Transverse colon (tissue), 4 donors: ENCODE results near the gene TMEM17. TPM values are rescaled to one million over a fixed set of nuclear protein-coding genes. Genes with fewer than 3 reads are reported as not detected.

ENCODE experiments used
- DNase-seq: peaks from one replicate; pipeline ENCODE4 v3.0.0-alpha.2; 2019
- H3K27ac ChIP-seq, 4 donors: fragments of 200-600 bp; sonication (generic); 2 replicates each; pipeline ENCODE4 v1.5.1; 2016 to 2018; ENCODE audit warnings: inconsistent platforms in 4 of 4
- H3K27me3 ChIP-seq: fragments of 200-600 bp; sonication (generic); 2 replicates; pipeline ENCODE4 v1.5.1; 2017; ENCODE audit warnings: inconsistent platforms
- H3K36me3 ChIP-seq, 4 donors: fragments of 200-600 bp; sonication (generic); 2 replicates each; pipeline ENCODE4 v1.5.1; 2017 to 2019; ENCODE audit warnings: inconsistent platforms in 4 of 4
- H3K4me1 ChIP-seq, 4 donors: fragments of 200-600 bp; sonication (generic); 2 replicates each; pipeline ENCODE4 v1.5.1; 2017 to 2020; ENCODE audit warnings: inconsistent platforms in 4 of 4
- H3K4me3 ChIP-seq, 4 donors: fragments of 200-600 bp; sonication (generic); 1 replicate in 1 of 4; 2 replicates in 3 of 4; pipeline versions ENCODE4 v1.5.1 to v1.6.1; 2017 to 2019; ENCODE audit warnings: inconsistent platforms in 4 of 4
- H3K9me3 ChIP-seq, 2 donors: fragments of 200-600 bp; sonication (generic); 2 replicates each; pipeline ENCODE4 v1.5.1; 2017 to 2019; ENCODE audit warnings: inconsistent platforms in 2 of 2
- EP300 ChIP-seq: sonication (generic); formaldehyde crosslinking; IDR thresholded peaks from one replicate; pipeline ENCODE4 v1.6.1; 2017; ENCODE audit warnings: antibody characterized with exemption, low read depth
- POLR2A ChIP-seq: fragments of 450-650 bp; IDR thresholded peaks from one replicate; pipeline ENCODE4 v1.6.1; 2016; ENCODE audit warnings: antibody characterized with exemption, mild to moderate bottlenecking, moderate library complexity
- POLR2AphosphoS5 ChIP-seq, 3 donors: sonication (generic); formaldehyde crosslinking; IDR thresholded peaks; one replicate each; pipeline ENCODE4 v1.6.1; 2016; ENCODE audit warnings: antibody characterized with exemption in 3 of 3
- WGBS, 2 donors: methylation state at CpG; one replicate each; pipeline ENCODE4 v1.1.5; 2018; ENCODE audit warnings: low coverage in 1 of 2; 5-methylcytosine and 5-hydroxymethylcytosine counted together
- in situ Hi-C, 4 donors: fragments of 200-750 bp; cut with MboI; loops; one replicate each; pipeline versions ENCODE4 v1.15.0 to v1.15.1; 2017; ENCODE audit warnings: low sequenced_read_pairs in 3 of 4, low pct_ligation_motif_present in 1 of 4, low pct_unique_long_range_greater_than_20kb in 1 of 4
- intact Hi-C: fragments of 100-400 bp; cut with DNase I; formaldehyde crosslinking; loops from one replicate; pipeline ENCODE4 v1.15.1; 2023; ENCODE audit warnings: low total_unique reads
- total RNA-seq, 4 donors: library from RNA; depleted of rRNA; stranded (reverse); fragments of >200 nt; gene quantifications; one replicate each; pipeline ENCODE4 v1.1.0, GENCODE V29; 2016
- TF ChIP-seq, protein P1 (sequence below), 5 experiments: fragments of 200-600 bp in 3 of 5; fragments of 450-650 bp in 2 of 5; sonication (generic) in 3 of 5; IDR thresholded peaks; 1 replicate in 2 of 5; 2 replicates in 3 of 5; pipeline ENCODE4 v1.5.1; 2016 to 2017; ENCODE audit warnings: antibody characterized with exemption in 5 of 5, inconsistent platforms in 3 of 5, mild to moderate bottlenecking in 2 of 5, moderate library complexity in 1 of 5

Gene TMEM17
- total RNA-seq, 4 donors from 2014 or later = 0.96 to 1.4 TPM; not detected in 2

- H3K4me3 ChIP-seq = peak overlapping the region; percentile 37 to 76 (median 63)
- 23 to 39% methylated on average over 8 to 18 of the region's 18 CpGs for WGBS, 2 donors
Observed at GRCh38 chr2:62505109-62505749, 766 bp downstream of the TMEM17 start.

DNA sequence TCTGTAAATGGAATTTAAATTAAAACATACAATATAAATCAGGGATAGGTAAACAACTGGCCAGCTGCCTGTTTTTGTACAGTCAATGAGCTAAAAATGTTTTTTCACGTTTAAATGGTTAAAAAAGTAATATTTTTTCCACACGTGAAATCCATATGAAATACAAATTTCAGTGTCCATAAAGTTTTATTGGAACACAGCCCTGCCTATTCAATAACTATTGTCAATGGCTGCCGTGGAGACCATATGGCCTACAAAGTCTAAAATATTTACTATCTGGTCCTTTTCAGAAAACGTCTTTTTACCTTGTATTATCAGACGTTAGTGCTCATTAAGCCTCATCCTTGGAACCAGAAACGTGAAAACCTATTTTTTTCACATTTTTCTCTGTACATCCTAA is 1.3 kb downstream of the TMEM17 start:
- in situ Hi-C loops = no loop called here
- Histone ChIP-seq H3K27ac (peak overlapping the region in 3 of 4 donors; percentile 86 to 93 (median 87)), H3K27me3 (no peaks in the 10 kb centered on the region), H3K9me3 (no peaks in the 10 kb centered on the region), H3K4me3 (no peak overlapping the region), H3K4me1 (peaks cover 0 to 13% (median 9%) of the 10 kb centered on the region in 4 donors), H3K36me3 (no peaks in the 10 kb centered on the region)
- TF ChIP-seq, protein P1, sequence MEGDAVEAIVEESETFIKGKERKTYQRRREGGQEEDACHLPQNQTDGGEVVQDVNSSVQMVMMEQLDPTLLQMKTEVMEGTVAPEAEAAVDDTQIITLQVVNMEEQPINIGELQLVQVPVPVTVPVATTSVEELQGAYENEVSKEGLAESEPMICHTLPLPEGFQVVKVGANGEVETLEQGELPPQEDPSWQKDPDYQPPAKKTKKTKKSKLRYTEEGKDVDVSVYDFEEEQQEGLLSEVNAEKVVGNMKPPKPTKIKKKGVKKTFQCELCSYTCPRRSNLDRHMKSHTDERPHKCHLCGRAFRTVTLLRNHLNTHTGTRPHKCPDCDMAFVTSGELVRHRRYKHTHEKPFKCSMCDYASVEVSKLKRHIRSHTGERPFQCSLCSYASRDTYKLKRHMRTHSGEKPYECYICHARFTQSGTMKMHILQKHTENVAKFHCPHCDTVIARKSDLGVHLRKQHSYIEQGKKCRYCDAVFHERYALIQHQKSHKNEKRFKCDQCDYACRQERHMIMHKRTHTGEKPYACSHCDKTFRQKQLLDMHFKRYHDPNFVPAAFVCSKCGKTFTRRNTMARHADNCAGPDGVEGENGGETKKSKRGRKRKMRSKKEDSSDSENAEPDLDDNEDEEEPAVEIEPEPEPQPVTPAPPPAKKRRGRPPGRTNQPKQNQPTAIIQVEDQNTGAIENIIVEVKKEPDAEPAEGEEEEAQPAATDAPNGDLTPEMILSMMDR (IDR thresholded peaks at IDR 0.05) = no peak
- TF ChIP-seq POLR2A (no peak), POLR2AphosphoS5 (IDR thresholded peaks at IDR 0.05) (no peak), EP300 (no peak)
- intact Hi-C loops = no loop called here
- no peak for DNase-seq
- 81 to 86% methylated on average over 6 of the region's 6 CpGs for WGBS, 2 donors

More at GRCh38 chr2:62505109-62505749, 766 bp downstream of the TMEM17 start:
- in situ Hi-C loops = no loop called here
- TF ChIP-seq POLR2A = no peak
- TF ChIP-seq POLR2AphosphoS5 (IDR thresholded peaks at IDR 0.05) = no peak
- TF ChIP-seq EP300 = no peak
- TF ChIP-seq, protein P1 (IDR thresholded peaks at IDR 0.05) = no peak
- no peak for DNase-seq
- H3K36me3 ChIP-seq = no peaks in the 10 kb centered on the region
- intact Hi-C loops = no loop called here
- H3K27me3 ChIP-seq = no peaks in the 10 kb centered on the region
- peak overlapping the region; percentile 86 to 93 (median 88) for H3K27ac ChIP-seq
- H3K4me1 ChIP-seq = peaks cover 0 to 13% (median 9%) of the 10 kb centered on the region in 4 donors
- no peaks in the 10 kb centered on the region for H3K9me3 ChIP-seq

DNA sequence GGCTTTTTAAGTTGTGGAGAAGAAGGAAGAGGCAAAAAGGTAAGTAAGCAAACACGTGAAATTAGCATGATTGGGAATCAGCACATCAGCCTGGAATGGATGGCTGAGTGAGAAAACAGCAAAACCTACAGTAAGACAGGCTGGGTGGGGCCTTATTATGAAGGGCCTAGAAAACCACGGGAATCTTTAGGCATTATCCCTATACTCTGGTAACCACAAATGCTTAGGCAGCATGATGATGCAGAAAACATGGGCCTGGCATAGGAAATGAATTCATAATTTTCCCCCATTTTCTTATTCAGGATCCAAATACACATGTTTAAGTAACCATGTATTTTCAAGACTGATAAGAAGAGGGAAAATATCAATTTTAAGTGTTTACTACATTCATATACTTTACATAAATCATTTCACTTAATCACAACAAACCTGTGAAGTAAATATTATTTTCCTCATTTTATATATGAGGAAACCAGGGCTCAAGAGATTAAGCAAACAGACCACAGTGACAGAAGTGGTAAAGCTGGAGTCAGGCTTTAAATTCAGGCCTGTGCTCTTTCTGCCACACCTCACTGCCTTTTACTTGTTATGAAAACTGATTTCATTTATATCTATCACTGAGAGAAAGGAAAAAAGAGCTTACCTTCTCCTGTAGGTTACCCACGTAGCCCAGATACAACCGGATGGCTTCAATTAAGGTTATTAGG is 4.0 kb downstream of the TMEM17 start:
- no peaks in the 10 kb centered on the region for H3K36me3 ChIP-seq
- DNase-seq = no peak
- H3K27ac ChIP-seq = no peak overlapping the region
- H3K4me3 ChIP-seq = no peak overlapping the region
- no peaks in the 10 kb centered on the region for H3K9me3 ChIP-seq
- WGBS, 2 donors = 83 to 86% methylated on average over 3 to 4 of the region's 4 CpGs
- intact Hi-C loops (no loop called here), in situ Hi-C loops (no loop called here)
- no peak for TF ChIP-seq POLR2A
- TF ChIP-seq POLR2AphosphoS5 (IDR thresholded peaks at IDR 0.05) = no peak
- TF ChIP-seq, protein P1 (IDR thresholded peaks at IDR 0.05) = no peak
- TF ChIP-seq EP300 = no peak
- no peaks in the 10 kb centered on the region for H3K27me3 ChIP-seq
- H3K4me1 ChIP-seq = peaks cover 0 to 12% (median 9%) of the 10 kb centered on the region in 4 donors

DNA sequence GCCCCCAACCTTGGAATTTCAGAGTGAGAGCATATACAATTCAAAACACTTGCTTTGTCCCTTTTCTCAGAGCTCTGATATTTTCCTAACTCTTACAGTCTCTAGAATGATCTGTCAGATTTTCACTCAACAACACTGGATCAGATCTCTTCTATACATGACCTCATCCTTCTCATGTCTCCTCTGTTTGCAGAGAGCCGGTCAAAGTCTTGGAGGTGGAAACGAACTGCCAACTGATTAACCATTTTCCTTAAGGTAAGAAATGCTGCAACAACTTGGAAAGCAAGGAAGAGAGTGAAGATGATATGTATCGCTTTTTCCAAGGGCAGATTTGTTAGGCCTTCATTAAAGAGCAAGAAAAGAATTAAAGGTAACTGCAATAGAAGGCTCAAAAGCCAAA is 4.9 kb downstream of the TMEM17 start:
- H3K9me3 ChIP-seq = no peaks in the 10 kb centered on the region
- H3K27me3 ChIP-seq = no peaks in the 10 kb centered on the region
- 61 to 74% methylated on average over 3 of the region's 3 CpGs for WGBS, 2 donors
- H3K4me1 ChIP-seq = peaks cover 0 to 6% (median 3%) of the 10 kb centered on the region in 4 donors
- intact Hi-C loops = no loop called here
- in situ Hi-C loops = no loop called here
- H3K4me3 ChIP-seq = no peak overlapping the region
- no peak overlapping the region for H3K27ac ChIP-seq
- H3K36me3 ChIP-seq = no peaks in the 10 kb centered on the region
- no peak for DNase-seq
- TF ChIP-seq POLR2A (no peak), EP300 (no peak), POLR2AphosphoS5 (IDR thresholded peaks at IDR 0.05) (no peak)
- TF ChIP-seq, protein P1 (IDR thresholded peaks at IDR 0.05) = no peak
